ENCODE data around the gene DHX30. TPM values are rescaled to one million over a fixed set of nuclear protein-coding genes. Genes with fewer than 3 reads are reported as not detected.

The DHX30 gene
- total RNA-seq, 1 donor from 2014 or later: 54.6 TPM

DNA sequence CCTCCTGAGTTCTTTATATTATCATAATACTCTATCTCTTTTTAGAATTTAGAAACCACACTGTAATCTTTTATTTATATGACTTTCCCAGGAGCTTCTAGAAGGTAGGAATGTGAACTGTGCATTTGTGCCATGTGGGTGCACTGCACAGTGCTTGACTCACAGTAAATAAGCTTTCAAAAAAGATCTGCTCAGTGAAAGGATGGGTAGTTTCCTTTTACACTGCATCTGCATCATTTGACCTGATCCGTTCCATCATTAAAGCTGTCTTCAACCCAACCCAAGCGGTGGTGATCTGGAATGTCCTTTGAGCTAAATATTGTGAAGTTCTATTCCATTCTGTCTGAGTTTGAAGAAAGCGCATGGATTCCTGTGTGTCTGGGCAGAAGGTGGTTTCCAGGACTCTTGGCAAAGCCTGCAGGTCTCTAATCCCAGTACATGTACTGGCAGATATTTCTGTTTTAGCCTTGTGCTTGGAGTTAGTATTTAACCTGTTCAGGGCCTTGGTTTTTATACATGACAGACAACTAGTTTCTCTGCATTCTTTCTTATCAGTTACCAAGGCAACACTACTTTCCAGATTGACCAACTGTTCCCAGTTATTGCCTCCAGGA, 96.7 kb downstream of the DHX30 start:
- Histone ChIP-seq H3K9me3 (no peaks in the 10 kb centered on the region), H3K36me3 (peaks cover 19% of the 10 kb centered on the region), H3K4me1 (no peaks in the 10 kb centered on the region), H3K27me3 (ENCODE audit: low read depth) (no peaks in the 10 kb centered on the region), H3K27ac (no peak overlapping the region), H3K4me3 (no peak overlapping the region)
- ATAC-seq (no peak), DNase-seq (no peak)
- TF ChIP-seq, protein P1, sequence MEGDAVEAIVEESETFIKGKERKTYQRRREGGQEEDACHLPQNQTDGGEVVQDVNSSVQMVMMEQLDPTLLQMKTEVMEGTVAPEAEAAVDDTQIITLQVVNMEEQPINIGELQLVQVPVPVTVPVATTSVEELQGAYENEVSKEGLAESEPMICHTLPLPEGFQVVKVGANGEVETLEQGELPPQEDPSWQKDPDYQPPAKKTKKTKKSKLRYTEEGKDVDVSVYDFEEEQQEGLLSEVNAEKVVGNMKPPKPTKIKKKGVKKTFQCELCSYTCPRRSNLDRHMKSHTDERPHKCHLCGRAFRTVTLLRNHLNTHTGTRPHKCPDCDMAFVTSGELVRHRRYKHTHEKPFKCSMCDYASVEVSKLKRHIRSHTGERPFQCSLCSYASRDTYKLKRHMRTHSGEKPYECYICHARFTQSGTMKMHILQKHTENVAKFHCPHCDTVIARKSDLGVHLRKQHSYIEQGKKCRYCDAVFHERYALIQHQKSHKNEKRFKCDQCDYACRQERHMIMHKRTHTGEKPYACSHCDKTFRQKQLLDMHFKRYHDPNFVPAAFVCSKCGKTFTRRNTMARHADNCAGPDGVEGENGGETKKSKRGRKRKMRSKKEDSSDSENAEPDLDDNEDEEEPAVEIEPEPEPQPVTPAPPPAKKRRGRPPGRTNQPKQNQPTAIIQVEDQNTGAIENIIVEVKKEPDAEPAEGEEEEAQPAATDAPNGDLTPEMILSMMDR (IDR thresholded peaks at IDR 0.05): no peak
- intact Hi-C loops (cut with DNase I): no loop called here

Small RNA genes within 50 kb of the gene (microRNA-seq; reads per million reads assigned to microRNA genes)
- 34.2 reads per million, percentile 36 among the genes with 10 or more reads in this experiment for gene MIR1226 (ENCODE audit: borderline number of aligned reads)

Other genes with a start within 250 kb of the DHX30 start
- gene CSPG5, start 224.3 kb upstream of the DHX30 start, total RNA-seq: 2.3 TPM
- gene SMARCC1, start 21.2 kb upstream of the DHX30 start, total RNA-seq: 53.9 TPM
- 166 TPM for gene MAP4, start 213.3 kb downstream of the DHX30 start, total RNA-seq